ENCODE data around the gene FBLN2.

FBLN2 gene

GRCh38 chr3:13571831-13572750, 23.2 kb downstream of the FBLN2 start:
- Histone ChIP-seq H3K27me3 (ENCODE audit: control insufficient read depth, insufficient read depth, low read length, poor library complexity, severe bottlenecking) (no peaks in the 10 kb centered on the region), H3K27ac (ENCODE audit: insufficient read depth, low read depth, low read length, poor library complexity, severe bottlenecking) (no peak overlapping the region), H3K36me3 (ENCODE audit: control insufficient read depth, insufficient read depth, low read length) (no peaks in the 10 kb centered on the region), H3K4me3 (ENCODE audit: insufficient read depth, low read depth, low read length) (no peak overlapping the region), H3K4me1 (ENCODE audit: control insufficient read depth, insufficient read depth, low read length) (peaks cover 30% of the 10 kb centered on the region), H3K9me3 (ENCODE audit: control insufficient read depth, low read length) (no peaks in the 10 kb centered on the region)
- 94 to 95% methylated on average over 18 of the region's 18 CpGs for whole genome bisulfite sequencing, 2 experiments

DNA sequence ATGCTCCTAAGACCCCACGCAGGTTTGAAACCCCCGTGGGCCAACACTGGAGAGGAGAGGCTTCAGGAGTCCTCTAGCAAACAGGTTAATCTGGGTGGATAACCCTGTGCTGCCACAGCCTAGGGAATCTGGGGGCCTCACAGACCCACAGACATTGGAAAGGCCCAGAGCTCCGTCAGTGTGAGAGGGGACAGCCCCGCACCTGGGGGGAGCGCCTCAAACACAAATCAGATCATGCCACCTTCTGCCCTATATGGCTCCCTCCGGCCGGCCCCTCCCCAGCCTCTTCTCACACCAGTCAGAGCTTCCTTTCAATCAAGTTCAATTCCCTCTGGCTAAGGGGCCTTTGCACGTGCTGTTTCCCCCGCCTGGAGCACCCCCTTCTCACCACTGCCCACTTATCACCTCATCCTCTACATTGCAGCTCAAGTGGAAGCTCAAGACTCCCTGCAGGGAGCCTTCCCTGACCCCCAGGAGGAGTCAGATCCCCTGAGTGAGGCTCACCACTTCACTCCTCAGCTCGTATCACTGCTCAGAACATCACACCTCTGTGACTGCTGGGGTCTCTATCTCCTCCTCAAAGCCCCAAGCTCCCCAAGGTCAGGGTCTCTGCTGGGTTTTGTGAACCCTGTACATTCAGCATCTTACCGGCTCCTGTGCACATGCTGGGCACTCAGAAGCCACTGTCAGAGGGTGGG, 24.1 kb downstream of the FBLN2 start:
- no peaks in the 10 kb centered on the region for H3K9me3 ChIP-seq (ENCODE audit: control insufficient read depth, low read length)
- no peaks in the 10 kb centered on the region for H3K36me3 ChIP-seq (ENCODE audit: control insufficient read depth, insufficient read depth, low read length)
- H3K27ac ChIP-seq (ENCODE audit: insufficient read depth, low read depth, low read length, poor library complexity, severe bottlenecking): no peak overlapping the region
- no peaks in the 10 kb centered on the region for H3K27me3 ChIP-seq (ENCODE audit: control insufficient read depth, insufficient read depth, low read length, poor library complexity, severe bottlenecking)
- WGBS, 2 experiments: 90 to 91% methylated on average over 11 of the region's 11 CpGs
- no peak overlapping the region for H3K4me3 ChIP-seq (ENCODE audit: insufficient read depth, low read depth, low read length)
- H3K4me1 ChIP-seq (ENCODE audit: control insufficient read depth, insufficient read depth, low read length): peaks cover 30% of the 10 kb centered on the region

GRCh38 chr3:13574083-13574797, 25.3 kb downstream of the FBLN2 start:
- no peaks in the 10 kb centered on the region for H3K36me3 ChIP-seq (ENCODE audit: control insufficient read depth, insufficient read depth, low read length)

GRCh38 chr3:13574798-13575451, 26.0 kb downstream of the FBLN2 start:
- H3K27ac ChIP-seq (ENCODE audit: insufficient read depth, low read depth, low read length, poor library complexity, severe bottlenecking): no peak overlapping the region

More at GRCh38 chr3:13574083-13574797, 25.3 kb downstream of the FBLN2 start:
- no peak overlapping the region for H3K4me3 ChIP-seq (ENCODE audit: insufficient read depth, low read depth, low read length)
- 82 to 83% methylated on average over 18 of the region's 18 CpGs for WGBS, 2 experiments
- no peaks in the 10 kb centered on the region for H3K27me3 ChIP-seq (ENCODE audit: control insufficient read depth, insufficient read depth, low read length, poor library complexity, severe bottlenecking)
- no peaks in the 10 kb centered on the region for H3K9me3 ChIP-seq (ENCODE audit: control insufficient read depth, low read length)
- H3K27ac ChIP-seq (ENCODE audit: insufficient read depth, low read depth, low read length, poor library complexity, severe bottlenecking): no peak overlapping the region
- peaks cover 24% of the 10 kb centered on the region for H3K4me1 ChIP-seq (ENCODE audit: control insufficient read depth, insufficient read depth, low read length)

GRCh38 chr3:13575459-13576061, 26.6 kb downstream of the FBLN2 start:
- H3K27ac ChIP-seq (ENCODE audit: insufficient read depth, low read depth, low read length, poor library complexity, severe bottlenecking): no peak overlapping the region

More at GRCh38 chr3:13574798-13575451, 26.0 kb downstream of the FBLN2 start:
- Histone ChIP-seq H3K27me3 (ENCODE audit: control insufficient read depth, insufficient read depth, low read length, poor library complexity, severe bottlenecking) (no peaks in the 10 kb centered on the region), H3K4me3 (ENCODE audit: insufficient read depth, low read depth, low read length) (no peak overlapping the region), H3K9me3 (ENCODE audit: control insufficient read depth, low read length) (no peaks in the 10 kb centered on the region), H3K4me1 (ENCODE audit: control insufficient read depth, insufficient read depth, low read length) (peaks cover 24% of the 10 kb centered on the region), H3K36me3 (ENCODE audit: control insufficient read depth, insufficient read depth, low read length) (no peaks in the 10 kb centered on the region)
- 60 to 66% methylated on average over 18 of the region's 18 CpGs for WGBS, 2 experiments

GRCh38 chr3:13577181-13578121, 28.5 kb downstream of the FBLN2 start:
- Histone ChIP-seq H3K4me1 (ENCODE audit: control insufficient read depth, insufficient read depth, low read length) (peaks cover 24% of the 10 kb centered on the region), H3K9me3 (ENCODE audit: control insufficient read depth, low read length) (no peaks in the 10 kb centered on the region), H3K36me3 (ENCODE audit: control insufficient read depth, insufficient read depth, low read length) (no peaks in the 10 kb centered on the region), H3K27ac (ENCODE audit: insufficient read depth, low read depth, low read length, poor library complexity, severe bottlenecking) (no peak overlapping the region), H3K27me3 (ENCODE audit: control insufficient read depth, insufficient read depth, low read length, poor library complexity, severe bottlenecking) (no peaks in the 10 kb centered on the region), H3K4me3 (ENCODE audit: insufficient read depth, low read depth, low read length) (no peak overlapping the region)
- WGBS, 2 experiments: 92 to 95% methylated on average over 14 of the region's 14 CpGs

More at GRCh38 chr3:13575459-13576061, 26.6 kb downstream of the FBLN2 start:
- Histone ChIP-seq H3K4me1 (ENCODE audit: control insufficient read depth, insufficient read depth, low read length) (peaks cover 24% of the 10 kb centered on the region), H3K4me3 (ENCODE audit: insufficient read depth, low read depth, low read length) (no peak overlapping the region), H3K27me3 (ENCODE audit: control insufficient read depth, insufficient read depth, low read length, poor library complexity, severe bottlenecking) (no peaks in the 10 kb centered on the region), H3K9me3 (ENCODE audit: control insufficient read depth, low read length) (no peaks in the 10 kb centered on the region), H3K36me3 (ENCODE audit: control insufficient read depth, insufficient read depth, low read length) (no peaks in the 10 kb centered on the region)
- 69 to 74% methylated on average over 11 of the region's 11 CpGs for WGBS, 2 experiments

DNA sequence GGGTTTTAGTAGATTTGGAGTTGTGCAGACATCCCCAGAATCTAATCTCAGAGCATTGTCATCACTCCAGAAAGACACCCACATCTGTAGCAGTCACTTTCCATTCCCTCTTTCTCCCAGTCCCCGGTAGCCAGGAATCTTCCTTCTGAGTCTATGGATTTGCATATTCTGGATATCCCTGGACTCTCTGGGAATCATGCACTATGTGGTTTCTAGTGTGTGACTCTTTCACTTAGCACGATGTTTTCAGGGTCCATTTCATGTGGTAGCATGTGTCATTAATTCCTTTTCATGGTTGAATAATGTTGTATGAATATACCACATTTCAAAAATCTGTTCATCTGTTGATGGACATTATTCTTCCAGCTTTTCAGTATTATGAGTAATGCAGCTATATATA, 29.3 kb downstream of the FBLN2 start:
- Histone ChIP-seq H3K4me1 (ENCODE audit: control insufficient read depth, insufficient read depth, low read length) (peaks cover 24% of the 10 kb centered on the region), H3K36me3 (ENCODE audit: control insufficient read depth, insufficient read depth, low read length) (no peaks in the 10 kb centered on the region), H3K9me3 (ENCODE audit: control insufficient read depth, low read length) (no peaks in the 10 kb centered on the region), H3K27me3 (ENCODE audit: control insufficient read depth, insufficient read depth, low read length, poor library complexity, severe bottlenecking) (no peaks in the 10 kb centered on the region), H3K27ac (ENCODE audit: insufficient read depth, low read depth, low read length, poor library complexity, severe bottlenecking) (no peak overlapping the region), H3K4me3 (ENCODE audit: insufficient read depth, low read depth, low read length) (no peak overlapping the region)
- 85 to 88% methylated on average over 2 of the region's 2 CpGs for WGBS, 2 experiments

- Histone ChIP-seq H3K36me3 (ENCODE audit: control insufficient read depth, insufficient read depth, low read length) (no peaks in the 10 kb centered on the region), H3K27me3 (ENCODE audit: control insufficient read depth, insufficient read depth, low read length, poor library complexity, severe bottlenecking) (no peaks in the 10 kb centered on the region), H3K9me3 (ENCODE audit: control insufficient read depth, low read length) (no peaks in the 10 kb centered on the region), H3K4me3 (ENCODE audit: insufficient read depth, low read depth, low read length) (no peak overlapping the region), H3K27ac (ENCODE audit: insufficient read depth, low read depth, low read length, poor library complexity, severe bottlenecking) (no peak overlapping the region), H3K4me1 (ENCODE audit: control insufficient read depth, insufficient read depth, low read length) (peaks cover 21% of the 10 kb centered on the region)
- 93 to 97% methylated on average over 4 of the region's 4 CpGs for WGBS, 2 experiments
These were observed 30.1 kb downstream of the FBLN2 start for GRCh38 chr3:13579063-13579462.

Measured in ectodermal cell (in vitro differentiated cells).